Neural progenitor cell (in vitro differentiated cells): ENCODE data around the gene SERINC5. TPM values are rescaled to one million over a fixed set of nuclear protein-coding genes. Genes with fewer than 3 reads are reported as not detected.

Source experiments
- DNase-seq: peaks from one replicate; pipeline ENCODE4 v3.0.0-alpha.2; 2016; ENCODE audit warnings: low spot score
- H2AFZ ChIP-seq: fragments of 200-600 bp; sonication (generic); replicated peaks from 2 replicates; pipeline ENCODE4 v1.6.1; 2016; ENCODE audit warnings: antibody characterized with exemption
- H3F3A ChIP-seq: fragments of 200-600 bp; sonication (generic); 2 replicates; pipeline ENCODE4 v1.6.1; 2016; ENCODE audit warnings: antibody characterized with exemption, low read depth
- H3K27ac ChIP-seq: fragments of 200-600 bp; sonication (generic); 2 replicates; pipeline ENCODE4 v1.5.1; 2016; ENCODE audit warnings: mild to moderate bottlenecking
- H3K27me3 ChIP-seq: fragments of 200-600 bp; sonication (generic); 2 replicates; pipeline ENCODE4 v1.6.1; 2016; ENCODE audit warnings: mild to moderate bottlenecking, moderate library complexity
- H3K36me3 ChIP-seq: fragments of 200-600 bp; sonication (generic); 2 replicates; pipeline ENCODE4 v1.5.1; 2016
- H3K4me1 ChIP-seq: fragments of 200-600 bp; sonication (generic); 2 replicates; pipeline ENCODE4 v1.6.1; 2016; ENCODE audit warnings: mixed run types
- H3K4me2 ChIP-seq: fragments of 200-600 bp; sonication (generic); 2 replicates; pipeline ENCODE4 v1.6.1; 2016
- H3K4me3 ChIP-seq: fragments of 200-600 bp; sonication (generic); 2 replicates; pipeline ENCODE4 v1.5.1; 2016
- H3K79me2 ChIP-seq: fragments of 200-600 bp; sonication (generic); 2 replicates; pipeline ENCODE4 v1.6.1; 2016; ENCODE audit warnings: low read depth
- H3K9ac ChIP-seq: fragments of 200-600 bp; sonication (generic); 2 replicates; pipeline ENCODE4 v1.6.1; 2016
- H3K9me3 ChIP-seq: fragments of 200-600 bp; sonication (generic); 2 replicates; pipeline ENCODE4 v1.5.1; 2016; ENCODE audit warnings: low read depth
- H4K20me1 ChIP-seq: fragments of 200-600 bp; sonication (generic); 2 replicates; pipeline ENCODE4 v1.6.1; 2016; ENCODE audit warnings: low read depth
- H3K27ac Mint-ChIP-seq: 3 replicates; pipeline ENCODE4 v1.8.0; 2021; ENCODE audit warnings: mixed read lengths
- H3K27me3 Mint-ChIP-seq: 2 replicates; pipeline ENCODE4 v1.8.0; 2022; ENCODE audit warnings: low read depth, mild to moderate bottlenecking, inconsistent platforms, moderate library complexity, mixed read lengths; ENCODE audit not compliant: insufficient read depth
- H3K36me3 Mint-ChIP-seq: 3 replicates; pipeline ENCODE4 v1.8.0; 2021; ENCODE audit warnings: mixed read lengths
- H3K4me1 Mint-ChIP-seq: 3 replicates; pipeline ENCODE4 v1.8.0; 2021; ENCODE audit warnings: mixed read lengths
- H3K4me3 Mint-ChIP-seq: 3 replicates; pipeline ENCODE4 v1.8.0; 2021; ENCODE audit warnings: mild to moderate bottlenecking, moderate library complexity, mixed read lengths
- H3K9me3 Mint-ChIP-seq: 3 replicates; pipeline ENCODE4 v1.8.0; 2020; ENCODE audit warnings: mixed read lengths
- CTCF ChIP-seq: fragments of 200-600 bp; sonication (generic); IDR thresholded peaks from 2 replicates; pipeline ENCODE4 v1.5.1; 2017; ENCODE audit warnings: antibody characterized with exemption, mild to moderate bottlenecking
- EZH2 ChIP-seq: fragments of 200-600 bp; sonication (generic); IDR thresholded peaks from 2 replicates; pipeline ENCODE4 v1.6.1; 2017; ENCODE audit warnings: antibody characterized with exemption, mild to moderate bottlenecking, moderate library complexity
- EZH2phosphoT487 ChIP-seq: fragments of 200-600 bp; sonication (generic); IDR thresholded peaks from 2 replicates; pipeline ENCODE4 v1.6.1; 2017; ENCODE audit warnings: antibody characterized with exemption
- total RNA-seq: library from RNA; depleted of rRNA; stranded (reverse); fragments of >200 nt; gene quantifications from 2 replicates; pipeline ENCODE4 v1.2.3, GENCODE V29; 2015; ENCODE audit warnings: low replicate concordance

SERINC5 gene
- total RNA-seq, 1 donor from 2014 or later = 126 TPM

DNA sequence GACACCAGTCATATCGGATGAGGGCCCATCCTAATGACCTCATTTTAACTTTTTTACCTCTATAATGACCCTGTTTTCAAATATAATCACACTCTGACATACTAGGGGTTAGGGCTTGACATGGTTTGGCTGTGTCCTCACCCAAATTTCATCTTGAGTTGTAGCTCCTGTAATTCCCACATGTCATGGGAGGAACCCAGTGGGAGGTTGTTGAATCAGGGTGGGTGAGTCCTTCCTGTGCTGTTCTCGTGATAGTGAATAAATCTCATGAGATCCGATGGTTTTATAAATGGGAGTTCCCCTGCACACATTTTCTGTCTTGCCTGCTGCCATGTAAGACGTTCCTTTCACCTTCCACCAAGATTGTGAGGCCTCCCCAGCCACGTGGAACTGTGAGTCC is 148.9 kb downstream of the SERINC5 start:
- peak overlapping the region; percentile 68 for H3K27ac Mint-ChIP-seq
- DNase-seq = no peak

DNA sequence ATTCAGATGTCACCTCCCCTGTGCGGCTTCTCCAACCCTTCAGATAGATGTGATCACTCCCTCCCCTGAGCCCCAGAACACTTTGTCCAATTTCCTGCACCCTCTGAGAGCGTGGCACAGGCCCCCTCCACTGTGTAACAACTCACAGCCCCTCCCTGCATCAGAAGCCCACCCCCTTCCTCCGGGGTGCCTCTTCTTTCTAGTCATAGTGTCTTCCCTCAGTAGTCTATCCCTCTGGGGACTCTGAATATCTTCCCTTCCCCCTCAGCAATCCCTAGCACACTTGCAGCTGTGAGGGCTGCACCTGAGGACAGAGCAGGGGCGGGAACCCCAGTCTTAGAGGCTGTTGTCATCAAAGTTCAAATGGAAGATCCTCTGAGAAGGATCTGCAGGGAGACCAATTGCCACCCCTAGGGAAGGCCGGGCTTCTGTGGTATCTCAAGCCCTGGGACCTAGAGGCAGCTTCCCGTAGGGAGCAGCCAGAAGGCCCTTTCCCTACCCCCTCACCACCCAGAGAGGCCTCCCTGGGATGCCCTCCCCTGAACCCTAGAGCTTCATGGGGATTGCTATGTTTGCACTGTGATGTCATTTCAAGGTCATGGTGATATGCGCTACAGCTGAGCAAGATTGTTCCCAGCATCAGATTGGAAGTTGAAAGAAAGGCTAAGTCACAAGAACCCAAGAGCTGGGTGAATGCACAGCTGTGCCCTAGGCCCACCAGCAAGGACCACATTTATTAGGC is 150.0 kb downstream of the SERINC5 start:
- Mint-ChIP-seq H3K27ac (peak overlapping the region; percentile 79), H3K27me3 (peaks cover 6% of the 10 kb centered on the region), H3K36me3 (no peaks in the 10 kb centered on the region), H3K9me3 (peaks cover 2% of the 10 kb centered on the region), H3K4me3 (no peak overlapping the region), H3K4me1 (peaks cover 28% of the 10 kb centered on the region)
- TF ChIP-seq CTCF = no peak
- no peak for TF ChIP-seq EZH2
- TF ChIP-seq EZH2phosphoT487 = no peak
- Histone ChIP-seq H3K79me2 (no peaks in the 10 kb centered on the region), H3F3A (peaks cover 19% of the 10 kb centered on the region), H2AFZ (no peak overlapping the region), H3K9me3 (no peaks in the 10 kb centered on the region), H3K27ac (no peak overlapping the region), H3K36me3 (no peaks in the 10 kb centered on the region), H3K4me2 (no peak overlapping the region), H3K27me3 (no peaks in the 10 kb centered on the region), H3K9ac (no peak overlapping the region), H3K4me3 (no peak overlapping the region), H3K4me1 (peaks cover 17% of the 10 kb centered on the region), H4K20me1 (no peaks in the 10 kb centered on the region)
- no peak for DNase-seq

More for the DNA sequence above, 148.9 kb downstream of the SERINC5 start:
- Histone ChIP-seq H3K4me2 (no peak overlapping the region), H3K27ac (no peak overlapping the region), H3K9me3 (no peaks in the 10 kb centered on the region), H3K9ac (no peak overlapping the region), H3K79me2 (no peaks in the 10 kb centered on the region), H3K4me1 (peaks cover 26% of the 10 kb centered on the region), H3K36me3 (no peaks in the 10 kb centered on the region), H3K27me3 (no peaks in the 10 kb centered on the region), H3K4me3 (no peak overlapping the region), H4K20me1 (no peaks in the 10 kb centered on the region), H3F3A (peaks cover 30% of the 10 kb centered on the region), H2AFZ (no peak overlapping the region)
- peaks cover 2% of the 10 kb centered on the region for H3K9me3 Mint-ChIP-seq
- H3K27me3 Mint-ChIP-seq = peaks cover 4% of the 10 kb centered on the region
- H3K4me1 Mint-ChIP-seq = peaks cover 39% of the 10 kb centered on the region
- TF ChIP-seq CTCF = no peak
- TF ChIP-seq EZH2phosphoT487 = no peak
- no peak for TF ChIP-seq EZH2
- no peaks in the 10 kb centered on the region for H3K36me3 Mint-ChIP-seq
- H3K4me3 Mint-ChIP-seq = no peak overlapping the region

DNA sequence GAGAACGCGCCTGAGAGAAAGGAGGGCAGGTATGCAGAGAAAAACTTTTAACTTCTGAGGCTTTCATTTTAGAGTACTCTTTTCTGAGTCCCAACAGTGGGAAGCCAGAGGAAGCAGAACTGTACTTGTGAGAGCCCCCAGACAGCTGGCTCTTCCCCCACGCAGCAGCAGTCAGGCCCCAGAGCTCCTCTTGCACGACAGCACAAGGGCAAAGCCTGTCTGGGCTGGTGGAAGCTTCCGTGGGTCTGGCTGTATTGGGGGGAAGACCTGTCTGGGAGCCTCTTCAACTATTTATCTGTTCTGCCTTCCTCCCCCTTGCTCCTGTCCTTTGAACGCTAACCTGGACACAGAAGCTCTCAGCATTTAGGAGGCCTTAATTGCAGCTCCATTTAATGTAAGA is 152.5 kb downstream of the SERINC5 start:
- Histone ChIP-seq H2AFZ (peak overlapping the region; percentile 10), H3K4me1 (peaks cover 15% of the 10 kb centered on the region), H3K9ac (no peak overlapping the region), H3K36me3 (no peaks in the 10 kb centered on the region), H3K27me3 (no peaks in the 10 kb centered on the region), H3F3A (peaks cover 15% of the 10 kb centered on the region), H4K20me1 (no peaks in the 10 kb centered on the region), H3K79me2 (no peaks in the 10 kb centered on the region), H3K9me3 (no peaks in the 10 kb centered on the region), H3K4me2 (no peak overlapping the region), H3K27ac (no peak overlapping the region), H3K4me3 (no peak overlapping the region)
- Mint-ChIP-seq H3K4me3 (no peak overlapping the region), H3K27me3 (peaks cover 6% of the 10 kb centered on the region), H3K4me1 (peaks cover 14% of the 10 kb centered on the region), H3K9me3 (peaks cover 2% of the 10 kb centered on the region), H3K27ac (peak overlapping the region; percentile 60), H3K36me3 (no peaks in the 10 kb centered on the region)
- DNase-seq = no peak
- TF ChIP-seq EZH2phosphoT487 = no peak
- no peak for TF ChIP-seq EZH2

DNA sequence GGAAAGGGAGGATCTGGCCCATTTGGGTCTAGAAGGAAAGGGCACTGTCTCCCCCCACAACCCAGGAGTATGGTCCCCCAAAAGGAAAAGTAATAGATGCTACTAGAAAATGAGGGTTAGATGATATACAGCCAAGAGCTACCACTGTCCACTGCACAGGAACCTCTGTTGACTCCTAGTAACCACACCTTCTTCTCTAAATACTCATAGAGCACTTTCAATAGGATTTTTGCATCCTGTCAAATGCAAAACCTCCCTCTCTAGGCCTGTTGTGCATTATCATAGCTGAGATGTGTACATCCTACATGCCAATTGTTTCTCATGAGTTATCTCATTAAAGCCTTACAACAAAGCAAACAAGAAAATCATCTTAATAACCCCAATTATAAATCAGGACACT is 153.9 kb downstream of the SERINC5 start:
- H3K27me3 Mint-ChIP-seq = peaks cover 10% of the 10 kb centered on the region
- no peak overlapping the region for H3K27ac Mint-ChIP-seq
- Histone ChIP-seq H3K27me3 (no peaks in the 10 kb centered on the region), H3K9me3 (no peaks in the 10 kb centered on the region), H3F3A (peaks cover 29% of the 10 kb centered on the region), H3K4me3 (no peak overlapping the region), H3K4me2 (no peak overlapping the region), H3K27ac (no peak overlapping the region), H3K9ac (no peak overlapping the region), H2AFZ (no peak overlapping the region), H3K36me3 (no peaks in the 10 kb centered on the region), H3K4me1 (peaks cover 29% of the 10 kb centered on the region), H4K20me1 (no peaks in the 10 kb centered on the region), H3K79me2 (no peaks in the 10 kb centered on the region)
- no peaks in the 10 kb centered on the region for H3K36me3 Mint-ChIP-seq
- peaks cover 26% of the 10 kb centered on the region for H3K4me1 Mint-ChIP-seq
- peaks cover 2% of the 10 kb centered on the region for H3K9me3 Mint-ChIP-seq
- no peak for DNase-seq
- TF ChIP-seq EZH2phosphoT487 = no peak
- no peak for TF ChIP-seq EZH2
- no peak for TF ChIP-seq CTCF
- no peak overlapping the region for H3K4me3 Mint-ChIP-seq
